H1 (cell line): ENCODE data around the gene KLHL17. TPM values are rescaled to one million over a fixed set of nuclear protein-coding genes. Genes with fewer than 3 reads are reported as not detected.

Experiments used
- CTCF ChIA-PET: fragments of 300-600 bp; sonication (Branson Sonifier 250); formaldehyde crosslinking; loops from one replicate; lab custom pipeline; 2021; ENCODE audit not compliant: partially characterized antibody; lab: Charles Lee
- POLR2A ChIA-PET: fragments of 300-600 bp; sonication (Branson Sonifier 250); formaldehyde crosslinking; loops from one replicate; lab custom pipeline; 2021; ENCODE audit warnings: inconsistent platforms; ENCODE audit not compliant: partially characterized antibody; lab: Charles Lee
- DNase-seq, 2 experiments: peaks; one replicate each; pipeline versions ENCODE4 v3.0.0 to v3.0.0-alpha.2; 2010 to 2022; ENCODE audit warnings: low spot score in 2 of 2, low read depth in 1 of 2, mixed read lengths in 1 of 2
- FAIRE-seq: peaks from 2 replicates; lab custom pipeline; 2011; peaks lifted over from hg19 to GRCh38; lab: Jason Lieb, UNC
- H2AFZ ChIP-seq: 2 replicates; pipeline ENCODE4 v1.8.1; 2012; ENCODE audit warnings: low read length, inconsistent platforms
- H2AK5ac ChIP-seq: 2 replicates; pipeline ENCODE4 v1.6.1; 2013; ENCODE audit warnings: low read depth, low read length
- H2BK120ac ChIP-seq: replicated peaks from 2 replicates; pipeline ENCODE3; 2013; ENCODE audit warnings: low read depth, low read length, inconsistent platforms
- H2BK12ac ChIP-seq: 2 replicates; pipeline ENCODE4 v1.6.1; 2013; ENCODE audit warnings: low read depth, low read length
- H2BK15ac ChIP-seq: 2 replicates; pipeline ENCODE4 v1.6.1; 2013; ENCODE audit warnings: low read length
- H2BK20ac ChIP-seq: 2 replicates; pipeline ENCODE4 v1.6.1; 2013; ENCODE audit warnings: low read length
- H2BK5ac ChIP-seq: 2 replicates; pipeline ENCODE4 v1.6.1; 2013; ENCODE audit warnings: low read depth, low read length
- H3K14ac ChIP-seq: 2 replicates; pipeline ENCODE4 v1.6.1; 2013; ENCODE audit warnings: inconsistent platforms; ENCODE audit not compliant: insufficient read length
- H3K18ac ChIP-seq: 2 replicates; pipeline ENCODE4 v1.6.1; 2013; ENCODE audit warnings: low read length; ENCODE audit errors: extremely low read depth
- H3K23ac ChIP-seq: 2 replicates; pipeline ENCODE4 v1.6.1; 2013; ENCODE audit warnings: inconsistent platforms; ENCODE audit not compliant: insufficient read length
- H3K23me2 ChIP-seq: 2 replicates; pipeline ENCODE4 v1.6.1; 2013; ENCODE audit warnings: low read depth, low read length
- H3K27ac ChIP-seq: 2 replicates; pipeline ENCODE4 v1.6.1; 2011; ENCODE audit warnings: low read depth, low read length, inconsistent platforms
- H3K27me3 ChIP-seq, 4 experiments: replicated peaks in 1 of 4; 1 replicate in 1 of 4; 2 replicates in 3 of 4; pipeline versions ENCODE4 v1.6.1 to v1.8.1; 2011 to 2013; ENCODE audit warnings: low read length in 3 of 4, mild to moderate bottlenecking in 3 of 4, inconsistent platforms in 2 of 4, mixed read lengths in 2 of 4, moderate library complexity in 1 of 4; ENCODE audit not compliant: control insufficient read depth in 3 of 4, insufficient read depth in 3 of 4; ENCODE audit errors: extremely low read depth in 1 of 4
- H3K36me3 ChIP-seq, 4 experiments: 2 replicates each; pipeline versions ENCODE4 v1.6.1 to v1.8.1; 2011 to 2013; ENCODE audit warnings: mild to moderate bottlenecking in 4 of 4, low read length in 3 of 4, moderate library complexity in 2 of 4, control low read depth in 1 of 4, inconsistent platforms in 1 of 4; ENCODE audit not compliant: insufficient read depth in 4 of 4, control insufficient read depth in 2 of 4
- H3K4ac ChIP-seq: replicated peaks from 2 replicates; pipeline ENCODE3; 2013; ENCODE audit warnings: low read length, low read depth, mixed read lengths, inconsistent platforms; ENCODE audit not compliant: insufficient read length
- H3K4me1 ChIP-seq, 4 experiments: replicated peaks in 1 of 4; 1 replicate in 1 of 4; 2 replicates in 3 of 4; pipeline versions ENCODE4 v1.6.1 to v1.8.1; 2011 to 2013; ENCODE audit warnings: low read length in 3 of 4, inconsistent platforms in 2 of 4, mixed read lengths in 1 of 4; ENCODE audit not compliant: insufficient read depth in 4 of 4, control insufficient read depth in 3 of 4
- H3K4me2 ChIP-seq, 2 experiments: 2 replicates each; pipeline versions ENCODE4 v1.6.1 to v1.8.1; 2011 to 2013; ENCODE audit warnings: low read depth in 2 of 2, low read length in 2 of 2, control low read depth in 1 of 2, inconsistent platforms in 1 of 2, mild to moderate bottlenecking in 1 of 2; ENCODE audit not compliant: insufficient read depth in 1 of 2
- H3K4me3 ChIP-seq, 4 experiments: fragments of 200-600, 300-600 bp in 1 of 4; sonication (generic), shearing (Covaris generic), sonication (Bioruptor Twin) in 1 of 4; 2 replicates each; pipeline versions ENCODE4 v1.5.1 to v1.8.1; 2011 to 2016; ENCODE audit warnings: low read length in 4 of 4, low read depth in 3 of 4, control low read depth in 2 of 4, inconsistent platforms in 2 of 4, mild to moderate bottlenecking in 2 of 4, mixed read lengths in 1 of 4, moderate library complexity in 1 of 4; ENCODE audit not compliant: insufficient read depth in 2 of 4; ENCODE audit errors: extremely low read depth in 1 of 4
- H3K56ac ChIP-seq: replicated peaks from 2 replicates; pipeline ENCODE3; 2013; ENCODE audit warnings: low read depth, mild to moderate bottlenecking, mixed read lengths, low read length, inconsistent platforms; ENCODE audit not compliant: insufficient read length
- H3K79me1 ChIP-seq: 2 replicates; pipeline ENCODE4 v1.6.1; 2013; ENCODE audit warnings: low read depth, low read length, control low read depth
- H3K79me2 ChIP-seq, 2 experiments: 2 replicates each; pipeline versions ENCODE4 v1.6.1 to v1.8.1; 2012 to 2013; ENCODE audit warnings: low read length in 2 of 2, mild to moderate bottlenecking in 2 of 2, inconsistent platforms in 1 of 2; ENCODE audit not compliant: insufficient read depth in 2 of 2, control insufficient read depth in 1 of 2
- H3K9ac ChIP-seq, 4 experiments: replicated peaks in 1 of 4; 1 replicate in 1 of 4; 2 replicates in 3 of 4; pipeline versions ENCODE4 v1.6.1 to v1.8.1; 2011 to 2013; ENCODE audit warnings: low read depth in 3 of 4, low read length in 3 of 4, control low read depth in 2 of 4, mild to moderate bottlenecking in 2 of 4, moderate library complexity in 2 of 4, inconsistent platforms in 1 of 4; ENCODE audit errors: extremely low read depth in 1 of 4
- H3K9me3 ChIP-seq, 2 experiments: 2 replicates each; pipeline versions ENCODE4 v1.6.1 to v1.8.1; 2012 to 2013; ENCODE audit warnings: mild to moderate bottlenecking in 2 of 2, moderate library complexity in 2 of 2, control low read depth in 1 of 2, inconsistent platforms in 1 of 2, low read depth in 1 of 2, low read length in 1 of 2, mixed read lengths in 1 of 2; ENCODE audit not compliant: insufficient read depth in 2 of 2
- H4K20me1 ChIP-seq, 2 experiments: replicated peaks in 1 of 2; 2 replicates each; pipeline versions ENCODE3 to v1.8.1; 2011 to 2013; ENCODE audit warnings: inconsistent platforms in 2 of 2, low read length in 2 of 2, mild to moderate bottlenecking in 1 of 2; ENCODE audit not compliant: insufficient read depth in 2 of 2, control insufficient read depth in 1 of 2
- H4K5ac ChIP-seq: 2 replicates; pipeline ENCODE4 v1.6.1; 2013; ENCODE audit warnings: low read length, low read depth, mixed read lengths, inconsistent platforms; ENCODE audit not compliant: insufficient read length
- H4K8ac ChIP-seq: 2 replicates; pipeline ENCODE4 v1.8.0; 2013; ENCODE audit warnings: mild to moderate bottlenecking, moderate library complexity, low read length, inconsistent platforms; ENCODE audit not compliant: insufficient read depth; ENCODE audit errors: extremely low read depth
- H4K91ac ChIP-seq: replicated peaks from 2 replicates; pipeline ENCODE3; 2013; ENCODE audit warnings: low read length, mixed read lengths, inconsistent platforms; ENCODE audit not compliant: insufficient read length
- BRCA1 ChIP-seq: IDR thresholded peaks from 2 replicates; pipeline ENCODE4 v1.6.1; 2012; ENCODE audit warnings: low read depth, low read length, improper control_type of control experiment
- EZH2 ChIP-seq: fragments of 200-600 bp; sonication (generic); IDR thresholded peaks from 2 replicates; pipeline ENCODE4 v1.7.1; 2012; ENCODE audit warnings: low read depth, mild to moderate bottlenecking, moderate library complexity, low read length, inconsistent platforms; ENCODE audit not compliant: severe bottlenecking
- MAFK ChIP-seq: IDR thresholded peaks from 2 replicates; pipeline ENCODE4 v1.6.1; 2012; ENCODE audit warnings: low read depth, mild to moderate bottlenecking, improper control_type of control experiment, low read length
- MAX ChIP-seq: IDR thresholded peaks from 2 replicates; pipeline ENCODE4 v1.6.1; 2012; ENCODE audit warnings: inconsistent platforms
- POU5F1 ChIP-seq: IDR thresholded peaks from 2 replicates; pipeline ENCODE4 v1.6.1; 2011; ENCODE audit warnings: low read depth, mild to moderate bottlenecking, low read length, moderate library complexity
- WGBS, 2 experiments: shearing (Covaris generic) in 1 of 2; methylation state at CpG; one replicate each; pipeline versions ENCODE4 v1.1.6 to v1.1.7; 2013 to 2015; ENCODE audit warnings: low lambda C conversion rate in 2 of 2, mixed read lengths in 2 of 2, inconsistent platforms in 1 of 2, low coverage in 1 of 2, missing lambda C conversion rate in 1 of 2; ENCODE audit not compliant: insufficient replicate concordance in 2 of 2, insufficient coverage in 1 of 2, insufficient read length in 1 of 2; ENCODE audit errors: extremely low coverage in 1 of 2, missing lambda C conversion rate in 1 of 2; 5-methylcytosine and 5-hydroxymethylcytosine counted together
- polyA plus RNA-seq, 7 experiments: library from polyadenylated mRNA; depleted of rRNA in 3 of 7; stranded (reverse) in 5 of 7; unstranded in 2 of 7; fragments of >200 nt in 5 of 7; fragments of 200-250 nt in 2 of 7; gene quantifications; 1 replicate in 5 of 7; 2 replicates in 1 of 7; 4 replicates in 1 of 7; pipeline versions ENCODE4 v1.2.1 to v1.2.3, GENCODE V29; 2011 to 2013; ENCODE audit warnings: missing spikeins in 2 of 7, mixed read lengths in 2 of 7
- total RNA-seq: library from RNA; stranded (reverse); fragmentation: NEBNext Ultra II Directional; extraction: Animal tissue kit (Norgen Biotek cat#: 25700); gene quantifications from 2 replicates; pipeline ENCODE4 v1.2.1, GENCODE V29; 2021

Gene KLHL17
- total and polyA plus RNA-seq, 2 of the 8 experiments (the other 6 are each of a cell fraction or from before 2014, with no cell fraction given), result 32.6 to 36.1 TPM

DNA sequence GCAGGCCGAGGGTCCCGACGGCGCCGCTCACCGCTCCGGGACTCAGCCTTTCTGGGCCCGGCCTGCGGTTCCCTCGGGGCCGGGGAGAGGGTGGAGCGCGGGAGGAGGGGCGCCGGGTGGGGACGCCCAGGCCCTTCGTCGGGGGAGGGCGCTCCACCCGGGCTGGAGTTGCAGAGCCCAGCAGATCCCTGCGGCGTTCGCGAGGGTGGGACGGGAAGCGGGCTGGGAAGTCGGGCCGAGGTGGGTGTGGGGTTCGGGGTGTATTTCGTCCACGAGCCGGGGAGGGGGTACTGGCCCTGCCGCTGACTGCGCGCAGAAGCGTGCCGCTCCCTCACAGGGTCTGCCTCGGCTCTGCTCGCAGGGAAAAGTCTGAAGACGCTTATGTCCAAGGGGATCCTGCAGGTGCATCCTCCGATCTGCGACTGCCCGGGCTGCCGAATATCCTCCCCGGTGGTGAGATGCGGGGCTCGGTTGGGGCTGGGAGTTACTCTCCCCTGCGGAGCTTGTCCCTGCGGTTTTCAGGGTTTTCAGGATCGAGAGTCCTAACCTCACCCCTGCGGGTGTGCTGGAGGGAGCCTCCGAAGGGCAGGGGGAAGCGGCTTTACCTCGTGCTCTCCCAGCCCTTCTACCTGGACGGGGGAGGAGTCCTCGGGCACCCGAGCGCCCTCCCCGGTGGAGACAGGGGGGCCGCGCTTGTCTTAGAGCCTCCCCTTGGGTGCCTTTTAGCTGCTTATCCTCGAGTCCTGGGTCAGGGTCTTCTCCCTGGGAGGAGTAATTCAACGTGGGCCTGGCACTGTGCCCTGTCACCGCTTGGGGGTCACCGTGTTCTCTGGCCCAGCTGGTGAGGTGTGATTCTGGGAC lies 34.6 kb upstream of the KLHL17 start:
- DNase-seq, result no peak
- Histone ChIP-seq H2BK120ac (no peak overlapping the region), H2BK5ac (no peak overlapping the region), H3K79me1 (no peaks in the 10 kb centered on the region), H3K79me2 (no peaks in the 10 kb centered on the region), H3K27me3 (peaks cover 91 to 99% (median 96%) of the 10 kb centered on the region in 4 experiments), H4K5ac (no peak overlapping the region), H2BK15ac (0 out of 2 replicates have a peak overlapping the region, but pooled peaks have one; percentile 61), H4K20me1 (peaks cover 25 to 31% of the 10 kb centered on the region in 2 experiments), H2BK12ac (no peak overlapping the region), H2AFZ (no peak overlapping the region), H3K27ac (no peak overlapping the region), H3K9me3 (no peaks in the 10 kb centered on the region), H3K4ac (no peak overlapping the region), H4K91ac (no peak overlapping the region), H3K18ac (peak overlapping the region; percentile 32), H3K56ac (no peak overlapping the region), H2AK5ac (no peak overlapping the region; the same call in 1 of the 2 replicates), H2BK20ac (no peak overlapping the region), H4K8ac (no peak overlapping the region), H3K9ac (no peak overlapping the region), H3K4me2 (peak overlapping the region; percentile 60 to 88), H3K23ac (no peak overlapping the region), H3K4me1 (peaks cover 0 to 35% (median 17%) of the 10 kb centered on the region in 4 experiments; a peak in 6 of 7 replicates), H3K23me2 (peaks cover 6% of the 10 kb centered on the region; the same call in 1 of the 2 replicates), H3K36me3 (peaks cover 0 to 8% (median 0%) of the 10 kb centered on the region in 4 experiments; a peak in 1 of 8 replicates), H3K4me3 (peak overlapping the region; percentile 0 to 60 (median 15); a peak in 6 of 8 replicates), H3K14ac (no peak overlapping the region)
- 11% methylated on average over 30 of the region's 65 CpGs; no CpG with 5 or more reads in 1 of the 2 experiments for WGBS, 2 experiments
- FAIRE-seq, result no peak
- CTCF ChIA-PET, result interaction anchor here (0.8 to 2.0 kb wide), 9 partner anchors 13 to 196 kb away, joined by 3 to 14 read pairs (median 4); no protein-coding TSS in a partner anchor
- POLR2A ChIA-PET, result interaction anchor here (1.2 to 2.3 kb wide), 3 partner anchors 14 to 21 kb away, joined by 7 to 14 read pairs (median 9); no protein-coding TSS in a partner anchor
- TF ChIP-seq BRCA1 (no peak), MAFK (no peak), MAX (0 out of 2 replicates have a peak, but pooled peaks have one; percentile 17), POU5F1 (no peak), EZH2 (peak; percentile 93)
